IMR-90 (cell line): ENCODE measurements around the gene C11orf54. TPM values are rescaled to one million over a fixed set of nuclear protein-coding genes. Genes with fewer than 3 reads are reported as not detected.

Experiments used
- ATAC-seq: fragments of 200-7000 bp; cut with Tn5 transposase; 2 replicates; pipeline ENCODE4 v1.9.1; 2020; ENCODE audit warnings: low read depth, mild to moderate bottlenecking, moderate library complexity
- BruUV-seq: library from RNA; stranded (reverse); fragments of 400-500 nt; replicated peaks from 2 replicates; lab custom pipeline; 2021; lab: Mats Ljungman, UMichigan
- CTCF ChIA-PET: fragments of 300-600 bp; formaldehyde crosslinking; extraction: SDS; loops from one replicate; lab custom pipeline; 2021; ENCODE audit warnings: antibody characterized with exemption; lab: Yijun Ruan, JAX
- POLR2A ChIA-PET: fragments of 300-600 bp; sonication (Branson Sonifier 250); formaldehyde crosslinking; loops from one replicate; lab custom pipeline; 2022; ENCODE audit warnings: antibody characterized with exemption; ENCODE audit not compliant: unreplicated experiment; lab: Charles Lee
- DNase-seq: peaks from one replicate; pipeline ENCODE4 v3.0.0; 2013
- H2AFZ ChIP-seq: replicated peaks from 2 replicates; pipeline ENCODE3; 2013; ENCODE audit warnings: low read length, mild to moderate bottlenecking; ENCODE audit not compliant: poor library complexity
- H2AK5ac ChIP-seq: 2 replicates; pipeline ENCODE4 v1.6.1; 2013; ENCODE audit warnings: low read depth, low read length, inconsistent platforms
- H2AK9ac ChIP-seq: replicated peaks from 2 replicates; pipeline ENCODE3; 2013; ENCODE audit warnings: mild to moderate bottlenecking, low read depth, low read length, moderate library complexity; ENCODE audit not compliant: poor library complexity
- H2BK120ac ChIP-seq: 2 replicates; pipeline ENCODE4 v1.6.1; 2013; ENCODE audit warnings: low read depth, low read length, inconsistent platforms
- H2BK15ac ChIP-seq: 3 replicates; pipeline ENCODE4 v1.6.1; 2013; ENCODE audit warnings: low read depth, low read length, inconsistent platforms
- H2BK20ac ChIP-seq: 2 replicates; pipeline ENCODE4 v1.6.1; 2013; ENCODE audit warnings: low read depth, mild to moderate bottlenecking, inconsistent platforms, low read length, moderate library complexity
- H2BK5ac ChIP-seq: 2 replicates; pipeline ENCODE4 v1.6.1; 2013; ENCODE audit warnings: mild to moderate bottlenecking, low read depth, low read length, inconsistent platforms; ENCODE audit not compliant: poor library complexity, severe bottlenecking
- H3K14ac ChIP-seq: replicated peaks from 2 replicates; pipeline ENCODE4 v1.6.1; 2013; ENCODE audit warnings: low read depth, low read length, inconsistent platforms
- H3K18ac ChIP-seq: 2 replicates; pipeline ENCODE4 v1.6.1; 2013; ENCODE audit warnings: low read depth, low read length, control low read depth
- H3K23ac ChIP-seq: 2 replicates; pipeline ENCODE4 v1.6.1; 2013; ENCODE audit warnings: low read depth, low read length, inconsistent platforms
- H3K27ac ChIP-seq: 2 replicates; pipeline ENCODE4 v1.5.1; 2013; ENCODE audit warnings: mild to moderate bottlenecking, control low read depth, low read length; ENCODE audit not compliant: insufficient read depth
- H3K27me3 ChIP-seq: 2 replicates; pipeline ENCODE4 v1.6.1; 2013; ENCODE audit warnings: low read length; ENCODE audit not compliant: control insufficient read depth, insufficient read depth
- H3K36me3 ChIP-seq: 2 replicates; pipeline ENCODE4 v1.6.1; 2013; ENCODE audit warnings: low read length, mixed read lengths; ENCODE audit not compliant: control insufficient read depth, insufficient read depth
- H3K4ac ChIP-seq: 2 replicates; pipeline ENCODE4 v1.6.1; 2013; ENCODE audit warnings: low read depth, low read length, inconsistent platforms
- H3K4me1 ChIP-seq: 2 replicates; pipeline ENCODE4 v1.6.1; 2013; ENCODE audit warnings: low read length, mixed read lengths; ENCODE audit not compliant: control insufficient read depth, insufficient read depth
- H3K4me2 ChIP-seq: 2 replicates; pipeline ENCODE4 v1.6.1; 2013; ENCODE audit warnings: low read depth, mild to moderate bottlenecking, control low read depth, low read length, moderate library complexity
- H3K4me3 ChIP-seq: 2 replicates; pipeline ENCODE4 v1.5.1; 2013; ENCODE audit warnings: low read depth, mild to moderate bottlenecking, control low read depth, low read length, moderate library complexity; ENCODE audit not compliant: insufficient read depth
- H3K56ac ChIP-seq: 2 replicates; pipeline ENCODE4 v1.6.1; 2013; ENCODE audit warnings: low read length, inconsistent platforms; ENCODE audit not compliant: insufficient read depth; ENCODE audit errors: extremely low read depth
- H3K79me1 ChIP-seq, 2 experiments: 2 replicates each; pipeline ENCODE4 v1.6.1; 2013; ENCODE audit warnings: low read length in 2 of 2, inconsistent platforms in 1 of 2, low read depth in 1 of 2
- H3K9ac ChIP-seq: 2 replicates; pipeline ENCODE4 v1.6.1; 2013; ENCODE audit warnings: low read depth, low read length, control low read depth
- H3K9me1 ChIP-seq: 2 replicates; pipeline ENCODE4 v1.6.1; 2013; ENCODE audit warnings: low read length, inconsistent platforms; ENCODE audit not compliant: insufficient read depth
- H3K9me3 ChIP-seq: 2 replicates; pipeline ENCODE4 v1.6.1; 2013; ENCODE audit warnings: low read length; ENCODE audit not compliant: control insufficient read depth, insufficient read depth
- H4K20me1 ChIP-seq: 2 replicates; pipeline ENCODE4 v1.6.1; 2013; ENCODE audit warnings: low read length, inconsistent platforms; ENCODE audit not compliant: insufficient read depth
- H4K5ac ChIP-seq: 2 replicates; pipeline ENCODE4 v1.6.1; 2013; ENCODE audit warnings: mild to moderate bottlenecking, low read depth, low read length, control low read depth
- H4K8ac ChIP-seq, 2 experiments: 2 replicates each; pipeline ENCODE4 v1.6.1; 2013; ENCODE audit warnings: low read depth in 2 of 2, low read length in 2 of 2, control low read depth in 1 of 2, inconsistent platforms in 1 of 2
- H4K91ac ChIP-seq: 2 replicates; pipeline ENCODE4 v1.6.1; 2013; ENCODE audit warnings: low read depth, low read length, inconsistent platforms; ENCODE audit not compliant: insufficient read depth
- BHLHE40 ChIP-seq: fragments of 150-350 bp; IDR thresholded peaks from 2 replicates; pipeline ENCODE4 v1.6.1; 2016; ENCODE audit warnings: mild to moderate bottlenecking, low read depth, low read length
- CEBPB ChIP-seq: IDR thresholded peaks from 2 replicates; pipeline ENCODE4 v1.6.1; 2012; ENCODE audit warnings: low read depth, low read length, improper control_type of control experiment
- CHD1 ChIP-seq: IDR thresholded peaks from 2 replicates; pipeline ENCODE4 v1.6.1; 2012; ENCODE audit warnings: low read depth, low read length, improper control_type of control experiment
- CTCF ChIP-seq: conservative IDR thresholded peaks from 2 replicates; pipeline ENCODE4 v1.5.1; 2012; ENCODE audit warnings: mild to moderate bottlenecking, low read depth, low read length, improper control_type of control experiment
- ELK1 ChIP-seq: fragments of 150-350 bp; IDR thresholded peaks from 2 replicates; pipeline ENCODE4 v1.6.1; 2016; ENCODE audit warnings: low read depth, mild to moderate bottlenecking, low read length, moderate library complexity, borderline replicate concordance
- FOS ChIP-seq: fragments of 150-350 bp; IDR thresholded peaks from 2 replicates; pipeline ENCODE4 v1.6.1; 2016; ENCODE audit warnings: low read depth, low read length
- MAFK ChIP-seq: IDR thresholded peaks from 2 replicates; pipeline ENCODE4 v1.6.1; 2012; ENCODE audit warnings: low read depth, low read length, improper control_type of control experiment
- MAZ ChIP-seq: IDR thresholded peaks from 2 replicates; pipeline ENCODE4 v1.6.1; 2012; ENCODE audit warnings: low read depth, mild to moderate bottlenecking, low read length, improper control_type of control experiment, moderate library complexity, borderline replicate concordance
- MXI1 ChIP-seq: IDR thresholded peaks from 2 replicates; pipeline ENCODE4 v1.6.1; 2012; ENCODE audit warnings: low read depth, mild to moderate bottlenecking, low read length, moderate library complexity, borderline replicate concordance
- NFE2L2 ChIP-seq: fragments of 150-350 bp; IDR thresholded peaks from 2 replicates; pipeline ENCODE4 v1.6.1; 2016; ENCODE audit warnings: low read depth, mild to moderate bottlenecking, low read length
- POLR2A ChIP-seq: IDR thresholded peaks from 2 replicates; pipeline ENCODE4 v1.6.1; 2012; ENCODE audit warnings: mild to moderate bottlenecking, low read depth, low read length
- RAD21 ChIP-seq: IDR thresholded peaks from 2 replicates; pipeline ENCODE4 v1.6.1; 2012; ENCODE audit warnings: low read length, improper control_type of control experiment
- RCOR1 ChIP-seq: IDR thresholded peaks from 2 replicates; pipeline ENCODE4 v1.6.1; 2012; ENCODE audit warnings: mild to moderate bottlenecking, low read length, improper control_type of control experiment; ENCODE audit not compliant: insufficient replicate concordance
- RFX5 ChIP-seq: IDR thresholded peaks from 2 replicates; pipeline ENCODE4 v1.8.0; 2012; ENCODE audit warnings: low read depth, mild to moderate bottlenecking, low read length, moderate library complexity
- SMC3 ChIP-seq: fragments of 150-350 bp; IDR thresholded peaks from 2 replicates; pipeline ENCODE4 v1.6.1; 2016; ENCODE audit warnings: low read depth, mild to moderate bottlenecking, antibody characterized with exemption, low read length, moderate library complexity
- USF2 ChIP-seq: fragments of 150-350 bp; IDR thresholded peaks from 2 replicates; pipeline ENCODE4 v1.6.1; 2017; ENCODE audit warnings: mild to moderate bottlenecking, antibody characterized with exemption, low read length, low read depth
- WGBS, 2 experiments: methylation state at CpG; one replicate each; pipeline versions ENCODE4 v1.1.5 to v1.1.7; 2013; ENCODE audit warnings: missing lambda C conversion rate in 2 of 2; ENCODE audit not compliant: insufficient read length in 1 of 2; ENCODE audit errors: extremely low coverage in 2 of 2; 5-methylcytosine and 5-hydroxymethylcytosine counted together
- dilution Hi-C: fragments of 300-500 bp; cut with HindIII; formaldehyde crosslinking; loops from one replicate; pipeline ENCODE4 v1.14.3; 2018; ENCODE audit warnings: low sequenced_read_pairs; ENCODE audit not compliant: unreplicated experiment
- in situ Hi-C: fragments of 300-500 bp; cut with MboI; formaldehyde crosslinking; loops from 3 replicates; pipeline ENCODE4 v1.14.3; 2019; ENCODE audit warnings: low sequenced_read_pairs, inconsistent platforms, mixed read lengths
- intact Hi-C: fragments of 100-400 bp; cut with micrococcal nuclease; formaldehyde crosslinking; loops from 2 replicates; pipeline ENCODE4 v1.10.0; 2022
- polyA plus RNA-seq, 3 experiments: library from polyadenylated mRNA; depleted of rRNA; stranded (reverse); fragments of >200 nt; gene quantifications; 2 replicates each; pipeline ENCODE4 v1.2.3, GENCODE V29; 2012; ENCODE audit warnings: low replicate concordance in 1 of 3
- total RNA-seq: library from RNA; depleted of rRNA; stranded (reverse); fragments of >200 nt; gene quantifications from 2 replicates; pipeline ENCODE4 v1.2.3, GENCODE V29; 2012

C11orf54 gene
- total and polyA plus RNA-seq, 2 of the 4 experiments (the other 2 are of a cell fraction): 13.7 to 16.0 TPM

- Histone ChIP-seq H3K4me1 (no peaks in the 10 kb centered on the region), H3K79me1 (peaks cover 3 to 7% of the 10 kb centered on the region in 2 experiments; a peak in 3 of 4 replicates), H3K14ac (no peak overlapping the region), H2AK5ac (no peak overlapping the region), H3K9me3 (no peaks in the 10 kb centered on the region), H3K9me1 (no peaks in the 10 kb centered on the region), H4K5ac (no peak overlapping the region), H4K91ac (no peak overlapping the region), H3K4me3 (no peak overlapping the region), H3K4ac (no peak overlapping the region), H2BK5ac (no peak overlapping the region), H3K23ac (no peak overlapping the region), H3K56ac (no peak overlapping the region), H4K20me1 (no peaks in the 10 kb centered on the region), H3K4me2 (no peak overlapping the region), H2AFZ (no peak overlapping the region), H3K27me3 (no peaks in the 10 kb centered on the region), H3K9ac (no peak overlapping the region), H2BK120ac (no peak overlapping the region), H3K36me3 (peaks cover 21% of the 10 kb centered on the region), H3K27ac (no peak overlapping the region), H2AK9ac (no peak overlapping the region), H4K8ac (no peak overlapping the region), H3K18ac (no peak overlapping the region), H2BK15ac (no peak overlapping the region), H2BK20ac (no peak overlapping the region)
- intact Hi-C loops (no loop called here), in situ Hi-C loops (no loop called here), dilution Hi-C loops (no loop called here)
- TF ChIP-seq FOS: no peak
- no peak for TF ChIP-seq MAFK
- no peak for TF ChIP-seq CHD1
- no peak for TF ChIP-seq SMC3
- TF ChIP-seq MXI1: no peak
- TF ChIP-seq RAD21: no peak
- TF ChIP-seq RFX5: no peak
- no peak for TF ChIP-seq CEBPB
- no peak for TF ChIP-seq ELK1
- TF ChIP-seq CTCF: no peak
- no peak for TF ChIP-seq BHLHE40
- no peak for TF ChIP-seq POLR2A
- TF ChIP-seq MAZ: no peak
- no peak for TF ChIP-seq NFE2L2
- no peak for TF ChIP-seq RCOR1
- TF ChIP-seq USF2: no peak
- no peak for ATAC-seq
- no CpG with 5 or more reads among the region's 7 CpGs for WGBS, 2 experiments
- BruUV-seq: no TSS peak
- CTCF ChIA-PET: interaction anchor here (0.7 kb wide), 1 partner anchor 28 kb away, joined by 3 read pairs; no protein-coding TSS in a partner anchor
- POLR2A ChIA-PET: no interaction called here
- DNase-seq: no peak
Observed at GRCh38 chr11:93720522-93720921, 20.9 kb upstream of the C11orf54 start.
